Body of pancreas (tissue), 4 donors: ENCODE results near the gene CLIC3.

Source experiments
- CTCF ChIP-seq, 7 experiments: fragments of 450-650 bp in 4 of 7; fragments of 200-600 bp in 3 of 7; sonication (generic) in 3 of 7; IDR thresholded peaks; one replicate each; pipeline ENCODE4 v1.5.1; 2016 to 2019; ENCODE audit warnings: antibody characterized with exemption in 7 of 7
- POLR2A ChIP-seq, 3 donors: fragments of 450-650 bp; IDR thresholded peaks; one replicate each; pipeline ENCODE4 v1.6.1; 2016; ENCODE audit warnings: antibody characterized with exemption in 3 of 3, mild to moderate bottlenecking in 2 of 3

GRCh38 chr9:137044037-137044436, 47.7 kb upstream of the CLIC3 start:
- TF ChIP-seq CTCF (IDR thresholded peaks at IDR 0.05) (no peak), POLR2A (IDR thresholded peaks at IDR 0.05) (no peak)
